Activated naive CD8-positive, alpha-beta T cell treated with anti-CD3 and anti-CD28 coated beads, Interleukin-2, amount 10 ng/mL, durations not matched to agents 7 days and 5 days (primary cell): ENCODE data around the gene PDK4. TPM values are rescaled to one million over a fixed set of nuclear protein-coding genes. Genes with fewer than 3 reads are reported as not detected.

ENCODE experiments used
- ATAC-seq: fragments of 150-1000 bp; cut with Tn5 transposase; one replicate; pipeline ENCODE4 v1.10.0; 2021; ENCODE audit warnings: low read depth, moderate library complexity
- POLR2A ChIA-PET: fragments of 350-600 bp; sonication (Branson Sonifier 250); formaldehyde crosslinking; loops from one replicate; lab custom pipeline; 2021; ENCODE audit warnings: antibody characterized with exemption; lab: Charles Lee
- DNase-seq: peaks from one replicate; pipeline ENCODE4 v3.0.0; 2021
- H3K27ac Mint-ChIP-seq: one replicate; pipeline ENCODE4 v1.8.0; 2022; ENCODE audit warnings: mild to moderate bottlenecking, mixed read lengths
- H3K27me3 Mint-ChIP-seq: one replicate; pipeline ENCODE4 v1.8.0; 2022; ENCODE audit warnings: mild to moderate bottlenecking, moderate library complexity, mixed read lengths
- H3K36me3 Mint-ChIP-seq: one replicate; pipeline ENCODE4 v1.8.0; 2021; ENCODE audit warnings: mild to moderate bottlenecking, mixed read lengths
- H3K4me1 Mint-ChIP-seq: one replicate; pipeline ENCODE4 v1.8.0; 2021; ENCODE audit warnings: mixed read lengths
- H3K4me3 Mint-ChIP-seq: one replicate; pipeline ENCODE4 v1.8.0; 2022; ENCODE audit warnings: mild to moderate bottlenecking, moderate library complexity, mixed read lengths
- H3K9me3 Mint-ChIP-seq: one replicate; pipeline ENCODE4 v1.8.0; 2021; ENCODE audit warnings: mixed read lengths
- total RNA-seq, 2 experiments: library from RNA; stranded (reverse); gene quantifications; one replicate each; pipeline ENCODE4 v1.2.3, GENCODE V29; 2021

The PDK4 gene
- total RNA-seq, 2 experiments from 2014 or later, result 0.39 to 1.2 TPM

GRCh38 chr7:95545007-95545615, 51.2 kb downstream of the PDK4 start:
- H3K4me3 Mint-ChIP-seq, result no peak overlapping the region
- H3K27me3 Mint-ChIP-seq, result peaks cover 5% of the 10 kb centered on the region
- no peaks in the 10 kb centered on the region for H3K9me3 Mint-ChIP-seq
- no peak for DNase-seq
- H3K4me1 Mint-ChIP-seq, result no peaks in the 10 kb centered on the region
- ATAC-seq, result no peak
- POLR2A ChIA-PET, result no interaction called here
- H3K36me3 Mint-ChIP-seq, result no peaks in the 10 kb centered on the region
- H3K27ac Mint-ChIP-seq, result no peak overlapping the region

DNA sequence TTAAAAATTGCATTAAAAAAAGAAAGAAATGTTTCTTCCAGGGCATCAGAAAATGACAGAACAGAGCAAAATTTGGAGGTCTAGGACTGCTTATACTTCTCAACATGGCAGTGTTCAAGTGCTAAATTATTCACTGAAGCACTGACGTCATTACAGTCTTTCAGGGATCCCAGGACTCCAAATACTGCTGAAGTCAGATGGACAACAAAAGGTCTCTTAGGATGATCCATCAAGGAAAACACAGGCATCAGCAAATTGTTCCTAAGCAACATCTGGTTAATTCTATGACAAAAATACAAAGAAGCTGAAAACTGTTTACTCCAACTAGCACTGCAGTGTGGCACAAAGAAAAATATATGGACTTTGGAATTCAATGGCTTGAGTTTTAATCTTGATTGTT, 52.1 kb downstream of the PDK4 start:
- no peak for DNase-seq
- no peak for ATAC-seq
- H3K4me1 Mint-ChIP-seq, result no peaks in the 10 kb centered on the region
- H3K4me3 Mint-ChIP-seq, result no peak overlapping the region
- POLR2A ChIA-PET, result no interaction called here
- no peak overlapping the region for H3K27ac Mint-ChIP-seq
- H3K9me3 Mint-ChIP-seq, result no peaks in the 10 kb centered on the region
- H3K36me3 Mint-ChIP-seq, result no peaks in the 10 kb centered on the region
- H3K27me3 Mint-ChIP-seq, result peaks cover 6% of the 10 kb centered on the region

DNA sequence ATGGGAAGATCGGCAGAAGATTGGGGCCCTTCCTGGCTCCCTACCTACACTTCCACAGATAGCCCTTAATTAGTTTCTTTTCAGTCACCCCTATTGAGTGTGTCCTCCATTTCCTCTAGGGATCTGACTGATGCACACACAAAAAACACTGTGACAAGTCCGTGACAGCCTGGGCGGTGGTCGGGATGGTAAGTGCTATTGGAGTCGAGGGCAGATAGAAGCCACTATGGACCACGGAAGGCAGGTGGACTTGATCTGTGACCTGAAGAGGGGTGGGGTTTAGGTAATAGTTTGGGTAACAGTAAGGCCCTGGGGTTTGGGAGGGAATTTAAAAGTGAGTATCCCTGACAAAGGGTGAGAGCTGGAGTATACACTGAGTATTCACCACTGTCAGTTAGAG, 53.0 kb downstream of the PDK4 start:
- no peak overlapping the region for H3K27ac Mint-ChIP-seq
- POLR2A ChIA-PET, result no interaction called here
- no peaks in the 10 kb centered on the region for H3K4me1 Mint-ChIP-seq
- no peak for ATAC-seq
- no peak overlapping the region for H3K4me3 Mint-ChIP-seq
- DNase-seq, result no peak
- no peaks in the 10 kb centered on the region for H3K36me3 Mint-ChIP-seq
- no peaks in the 10 kb centered on the region for H3K9me3 Mint-ChIP-seq
- peaks cover 6% of the 10 kb centered on the region for H3K27me3 Mint-ChIP-seq

- no peaks in the 10 kb centered on the region for H3K9me3 Mint-ChIP-seq
- no peak for ATAC-seq
Measured at GRCh38 chr7:95540366-95540765, 56.0 kb downstream of the PDK4 start.

DNA sequence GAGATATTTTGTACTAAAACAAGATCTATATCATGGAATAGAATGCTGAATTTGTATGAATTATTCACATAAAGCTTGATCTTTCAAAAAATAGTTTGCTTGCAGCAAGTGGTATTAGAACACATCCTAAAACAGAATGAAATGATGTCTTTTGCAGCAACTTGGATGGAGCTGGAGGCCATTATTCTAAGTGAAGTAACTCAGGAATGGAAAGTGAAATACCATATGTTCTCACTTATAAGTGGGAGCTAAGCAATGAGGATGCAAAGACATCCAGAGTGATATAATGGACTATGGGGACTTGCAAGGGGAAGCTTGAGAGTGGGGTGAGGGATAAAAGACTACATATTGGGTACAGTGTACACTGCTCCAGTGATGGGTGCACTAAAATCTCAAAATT, 56.9 kb downstream of the PDK4 start:
- POLR2A ChIA-PET, result no interaction called here
- H3K4me1 Mint-ChIP-seq, result no peaks in the 10 kb centered on the region
- no peaks in the 10 kb centered on the region for H3K36me3 Mint-ChIP-seq
- DNase-seq, result no peak
- H3K4me3 Mint-ChIP-seq, result no peak overlapping the region
- ATAC-seq, result no peak
- H3K9me3 Mint-ChIP-seq, result no peaks in the 10 kb centered on the region
- H3K27me3 Mint-ChIP-seq, result peaks cover 8% of the 10 kb centered on the region
- H3K27ac Mint-ChIP-seq, result no peak overlapping the region

More at GRCh38 chr7:95540366-95540765, 56.0 kb downstream of the PDK4 start:
- DNase-seq, result no peak
- POLR2A ChIA-PET, result no interaction called here
- peaks cover 6% of the 10 kb centered on the region for H3K27me3 Mint-ChIP-seq
- H3K4me1 Mint-ChIP-seq, result no peaks in the 10 kb centered on the region
- no peaks in the 10 kb centered on the region for H3K36me3 Mint-ChIP-seq
- no peak overlapping the region for H3K4me3 Mint-ChIP-seq
- H3K27ac Mint-ChIP-seq, result no peak overlapping the region

GRCh38 chr7:95537468-95537867, 58.8 kb downstream of the PDK4 start:
- Mint-ChIP-seq H3K4me1 (no peaks in the 10 kb centered on the region), H3K27me3 (peaks cover 9% of the 10 kb centered on the region), H3K9me3 (no peaks in the 10 kb centered on the region), H3K36me3 (no peaks in the 10 kb centered on the region), H3K4me3 (no peak overlapping the region), H3K27ac (no peak overlapping the region)
- DNase-seq (no peak), ATAC-seq (no peak)
- POLR2A ChIA-PET, result no interaction called here

GRCh38 chr7:95536656-95537311, 59.5 kb downstream of the PDK4 start:
- ATAC-seq (no peak), DNase-seq (no peak)
- Mint-ChIP-seq H3K4me1 (no peaks in the 10 kb centered on the region), H3K4me3 (no peak overlapping the region), H3K9me3 (no peaks in the 10 kb centered on the region), H3K27ac (no peak overlapping the region), H3K36me3 (no peaks in the 10 kb centered on the region), H3K27me3 (peaks cover 9% of the 10 kb centered on the region)
- POLR2A ChIA-PET, result no interaction called here

- POLR2A ChIA-PET, result no interaction called here
- ATAC-seq, result no peak
- no peak for DNase-seq
- H3K27me3 Mint-ChIP-seq, result peaks cover 9% of the 10 kb centered on the region
- no peak overlapping the region for H3K27ac Mint-ChIP-seq
- H3K4me3 Mint-ChIP-seq, result no peak overlapping the region
- no peaks in the 10 kb centered on the region for H3K36me3 Mint-ChIP-seq
- H3K4me1 Mint-ChIP-seq, result no peaks in the 10 kb centered on the region
- H3K9me3 Mint-ChIP-seq, result no peaks in the 10 kb centered on the region
Measured at GRCh38 chr7:95535662-95536061, 60.7 kb downstream of the PDK4 start.

DNA sequence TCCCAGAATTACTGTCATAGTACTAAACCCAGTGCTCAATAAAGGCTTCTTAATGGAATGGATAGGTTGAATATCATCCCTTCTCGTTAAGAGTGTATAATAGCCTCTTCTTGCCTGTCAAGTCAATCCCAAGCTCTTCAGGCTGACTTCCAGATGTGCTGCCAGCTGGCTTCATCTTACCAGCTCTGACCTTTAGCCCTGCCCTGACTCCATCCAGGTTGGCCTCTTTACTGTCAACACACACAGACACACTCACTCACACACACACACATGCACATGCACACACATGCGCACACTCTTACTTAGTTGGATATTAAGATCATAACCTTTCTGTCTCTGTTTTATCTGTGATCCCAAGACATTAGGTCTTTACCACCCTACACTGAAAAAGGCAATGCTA, 61.5 kb downstream of the PDK4 start:
- no peaks in the 10 kb centered on the region for H3K9me3 Mint-ChIP-seq
- H3K27ac Mint-ChIP-seq, result no peak overlapping the region
- no peaks in the 10 kb centered on the region for H3K4me1 Mint-ChIP-seq
- POLR2A ChIA-PET, result no interaction called here
- H3K27me3 Mint-ChIP-seq, result peaks cover 3% of the 10 kb centered on the region
- no peak overlapping the region for H3K4me3 Mint-ChIP-seq
- DNase-seq (no peak), ATAC-seq (no peak)
- H3K36me3 Mint-ChIP-seq, result no peaks in the 10 kb centered on the region

Other genes with a start within 250 kb of the PDK4 start
- gene PON3, start 200.1 kb downstream of the PDK4 start, total RNA-seq, result not detected
- 1 to 10 TPM; 6.5 to 8.6 TPM for gene PON2, start 161.5 kb downstream of the PDK4 start, total RNA-seq
- gene ASB4, start 110.6 kb downstream of the PDK4 start, total RNA-seq, result not detected
- gene DYNC1I1, start 176.0 kb upstream of the PDK4 start, total RNA-seq, result not detected